GM19452 (cell line): ENCODE data around the gene DCBLD2.

Source experiments
- ATAC-seq: cut with Tn5 transposase; IDR thresholded peaks from one replicate; pipeline ENCODE4 v1.9.1; 2021; ENCODE audit not compliant: unreplicated experiment

DCBLD2 gene

GRCh38 chr3:98769448-98769847, 132.0 kb downstream of the DCBLD2 start:
- no peak for ATAC-seq

DNA sequence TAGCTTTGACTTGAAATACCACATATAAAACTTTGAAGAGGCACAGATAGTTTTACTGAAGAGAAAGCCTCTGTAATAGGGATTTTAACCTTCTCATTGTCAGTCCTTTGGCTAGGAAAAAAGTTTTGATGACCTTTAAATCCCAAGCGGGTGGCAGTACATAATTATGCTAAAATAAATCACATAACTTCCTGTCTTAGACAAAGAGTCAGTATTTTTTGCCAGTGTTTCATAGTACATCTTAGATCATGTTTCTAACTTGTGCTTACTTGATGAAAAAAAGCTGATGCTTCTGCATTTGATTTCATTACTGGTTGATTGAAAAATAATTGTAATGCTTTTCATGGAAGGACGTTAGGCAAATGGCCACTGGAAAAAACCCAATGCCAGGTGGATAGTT, 132.5 kb downstream of the DCBLD2 start:
- no peak for ATAC-seq

DNA sequence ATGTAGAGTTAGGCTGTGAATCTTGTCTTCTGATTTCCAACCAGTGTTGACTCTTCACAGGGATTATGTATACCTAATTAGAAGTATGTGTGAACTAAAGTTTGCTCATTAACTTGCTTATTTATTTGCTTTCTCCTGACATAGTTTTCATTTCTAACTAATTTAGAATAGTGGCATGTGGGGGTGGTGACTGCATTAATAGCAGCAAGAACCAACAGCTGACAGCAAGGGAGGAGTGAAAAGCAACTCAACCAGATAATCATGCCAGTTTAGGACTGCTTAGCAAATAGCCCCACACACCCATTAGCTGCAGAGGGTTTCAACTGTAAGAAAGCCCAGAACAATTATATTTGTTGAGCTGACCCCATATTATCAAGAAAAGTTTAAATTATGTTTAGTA, 134.6 kb downstream of the DCBLD2 start:
- no peak for ATAC-seq

DNA sequence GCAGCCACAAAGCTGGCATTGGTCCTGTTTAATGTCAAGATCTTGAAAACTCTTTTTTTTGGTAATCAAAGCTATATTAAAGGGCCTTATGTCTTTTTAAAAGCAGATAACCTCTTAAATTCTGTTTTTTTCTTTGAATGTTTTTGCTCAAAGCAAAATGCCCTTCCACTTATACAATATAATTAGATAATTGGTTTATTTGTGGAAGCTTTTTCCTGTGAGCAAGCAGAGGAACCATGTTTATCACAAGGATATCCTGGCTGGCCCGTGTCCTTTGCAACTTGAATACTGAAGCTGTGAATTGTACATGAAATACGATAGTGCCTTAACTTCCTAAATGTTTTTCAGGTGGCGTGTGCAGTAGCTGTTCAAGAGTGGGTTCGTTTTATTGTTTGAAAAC, 135.8 kb downstream of the DCBLD2 start:
- ATAC-seq = no peak

GRCh38 chr3:98764472-98764884, 137.0 kb downstream of the DCBLD2 start:
- ATAC-seq = no peak

GRCh38 chr3:98763819-98764418, 137.6 kb downstream of the DCBLD2 start:
- ATAC-seq = no peak

DNA sequence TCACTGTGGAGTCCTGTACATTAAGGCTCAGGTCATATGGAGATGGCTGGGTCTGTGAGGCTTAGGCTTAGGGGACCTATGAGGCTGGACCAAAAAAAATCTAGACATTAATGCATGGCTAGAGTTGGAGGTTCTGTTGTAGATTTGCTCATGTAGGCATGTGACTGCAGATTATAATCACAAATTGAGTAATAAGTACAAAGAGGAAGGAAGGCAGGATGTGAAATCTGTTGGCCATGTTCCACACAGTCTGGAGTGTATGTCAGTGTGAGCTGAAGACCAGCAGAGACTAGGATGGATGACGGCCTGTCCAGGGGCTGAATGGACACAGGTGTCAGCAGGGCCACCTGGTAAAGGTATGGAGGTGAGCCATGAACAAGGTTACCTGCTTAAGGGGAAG, 138.4 kb downstream of the DCBLD2 start, which contains the start of gene ST3GAL6:
ST3GAL6 (plus strand) TSS at position 265 of the 400 bp plus-strand sequence. CDS start 5,101 bp downstream, outside the sequence.
- ATAC-seq = peak; percentile 55

DNA sequence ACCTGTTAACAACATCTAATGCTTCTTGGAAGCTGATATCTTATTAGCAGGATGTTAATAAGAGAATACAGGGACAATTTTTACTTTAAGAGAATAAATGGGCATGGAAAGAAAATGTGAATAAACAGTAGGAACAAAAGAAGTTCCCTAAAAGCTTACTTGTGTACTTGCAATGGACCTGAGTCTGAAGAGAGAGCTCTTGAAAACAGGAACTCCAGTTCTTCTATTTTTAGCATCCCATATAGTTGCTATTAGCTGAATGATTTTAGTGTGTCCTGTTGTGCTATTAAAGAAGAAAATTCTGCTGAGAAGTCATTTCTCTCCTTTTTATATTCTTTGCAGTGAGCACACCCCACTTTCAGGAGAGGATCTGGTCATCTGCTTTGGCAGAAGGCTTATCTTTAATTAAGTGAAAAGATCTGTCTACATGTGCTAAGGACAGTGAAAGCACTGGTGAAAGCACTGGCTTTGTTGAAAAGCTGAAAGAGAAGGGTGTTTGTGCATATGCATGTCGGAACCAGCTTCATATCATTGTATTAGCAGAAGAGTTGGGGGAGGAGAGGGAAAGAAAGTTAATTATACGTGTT, 139.8 kb downstream of the DCBLD2 start:
- no peak for ATAC-seq

DNA sequence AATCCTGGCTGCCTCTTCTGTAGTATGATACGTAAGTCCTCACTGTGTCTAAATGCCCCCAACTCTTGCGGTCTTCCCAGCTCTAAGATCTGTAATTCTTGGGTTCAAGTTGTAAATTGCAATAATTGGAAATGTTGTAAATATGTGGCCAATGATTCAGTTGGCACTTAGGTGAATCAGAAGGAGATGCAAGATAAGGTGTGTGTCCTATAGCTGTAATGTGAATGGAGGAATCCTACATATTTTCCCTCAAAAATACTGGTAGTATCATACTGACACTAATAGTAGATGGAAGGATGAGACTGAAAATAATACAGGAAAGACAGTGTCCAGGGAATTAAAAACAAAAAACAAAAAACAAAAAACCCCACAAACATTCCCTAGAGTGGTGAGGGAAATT, 141.9 kb downstream of the DCBLD2 start:
- no peak for ATAC-seq

GRCh38 chr3:98755601-98756000, 145.9 kb downstream of the DCBLD2 start:
- no peak for ATAC-seq

DNA sequence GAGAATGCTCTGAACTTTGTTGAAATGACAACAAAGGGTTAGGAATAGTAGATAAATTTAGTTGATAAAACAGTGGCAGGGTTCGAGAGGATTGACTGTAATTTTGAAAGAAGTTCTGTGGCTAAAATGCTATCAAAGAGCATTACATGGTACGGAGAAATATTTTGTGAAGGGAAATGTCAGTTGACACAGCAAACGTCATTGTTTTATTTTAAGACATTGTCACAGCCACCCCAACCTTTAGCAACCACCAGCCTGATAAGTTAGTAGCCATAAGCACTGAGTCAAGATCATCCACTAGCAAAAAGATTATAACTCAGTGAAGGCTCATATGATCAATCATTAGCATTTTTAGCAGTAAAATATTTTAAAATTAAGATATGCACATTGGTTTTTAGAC, 147.0 kb downstream of the DCBLD2 start:
- ATAC-seq = no peak

DNA sequence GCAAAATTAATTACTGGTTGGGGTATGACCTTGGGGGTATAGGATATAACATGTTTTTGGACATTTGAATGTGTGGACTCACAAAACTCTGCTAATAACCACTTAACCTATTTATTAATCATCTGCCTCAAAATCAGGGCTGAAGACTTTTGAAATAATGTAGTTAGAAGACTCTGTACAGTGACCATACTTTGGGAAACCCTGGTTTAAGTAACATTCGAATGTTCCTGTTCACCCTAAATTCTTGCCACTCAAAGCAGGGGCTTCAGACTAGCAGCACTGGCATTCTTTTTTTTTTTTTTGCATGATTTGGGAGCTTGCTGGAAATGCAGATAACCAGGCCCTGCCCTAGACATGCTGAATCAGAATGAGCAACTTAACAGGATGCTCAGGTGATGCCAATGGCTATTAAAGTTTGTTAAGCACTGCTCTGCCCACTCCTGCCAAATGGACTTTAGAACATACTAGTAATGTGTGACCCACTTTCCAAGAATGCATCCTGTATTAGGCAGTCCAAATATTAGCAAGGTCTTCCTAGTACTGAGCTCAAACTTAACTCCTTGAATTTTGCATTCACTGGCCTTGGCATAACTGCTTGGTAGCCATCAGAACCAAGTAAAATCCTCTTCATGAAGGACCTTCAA, 151.1 kb downstream of the DCBLD2 start:
- ATAC-seq = no peak

- ATAC-seq = no peak
Observed at GRCh38 chr3:98746882-98747281, 154.6 kb downstream of the DCBLD2 start.

- no peak for ATAC-seq
Observed at GRCh38 chr3:98746122-98746521, 155.4 kb downstream of the DCBLD2 start.
